ENCODE measurements around the gene MRPL23.

Gene MRPL23

DNA sequence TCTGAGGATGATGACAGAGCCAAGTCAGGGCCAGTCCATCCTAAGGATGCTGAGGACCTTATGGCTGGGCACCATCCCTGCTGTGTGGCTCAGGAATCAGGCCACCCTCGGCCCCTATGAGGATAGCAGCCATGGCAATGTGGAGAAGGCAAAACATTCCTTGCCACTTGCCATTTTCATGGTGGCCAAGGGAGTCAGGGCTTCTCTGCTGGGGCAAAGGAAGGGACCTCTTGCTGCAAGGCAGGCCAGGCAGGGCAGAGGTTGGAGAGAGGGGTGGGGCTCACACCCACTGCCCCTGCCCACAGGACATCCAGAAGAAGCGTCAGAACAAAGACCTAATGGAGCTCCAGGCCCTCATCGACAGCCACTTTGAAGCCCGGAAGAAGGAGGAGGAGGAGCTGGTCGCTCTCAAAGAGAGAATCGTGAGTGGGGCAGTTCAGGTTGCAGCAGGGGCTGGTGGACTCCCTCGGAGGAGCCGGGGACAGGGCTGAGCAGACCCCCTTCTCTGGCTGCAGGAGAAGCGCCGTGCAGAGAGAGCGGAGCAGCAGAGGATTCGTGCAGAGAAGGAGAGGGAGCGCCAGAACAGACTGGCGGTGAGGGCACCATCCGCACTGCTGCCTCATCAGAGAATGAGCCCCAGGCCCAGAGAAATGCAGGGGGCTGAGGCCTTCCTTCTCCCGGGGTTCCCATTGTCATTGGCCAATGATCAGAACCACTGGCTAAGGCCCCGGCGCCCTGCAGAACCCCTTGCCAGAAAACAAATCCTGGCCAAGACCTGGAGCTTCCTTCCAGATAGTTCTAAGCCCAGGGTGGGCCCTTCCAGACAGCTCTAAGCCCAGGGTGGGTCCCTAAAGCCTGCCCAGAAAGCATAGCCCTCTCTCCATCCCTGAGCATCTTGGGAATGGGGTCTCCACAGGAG, 13.5 kb upstream of the MRPL23 start:
- no peak for TF ChIP-seq EZH2phosphoT487 (IDR thresholded peaks at IDR 0.05; ENCODE audit: borderline replicate concordance, low read length)
- TF ChIP-seq CTCF (IDR thresholded peaks at IDR 0.05; ENCODE audit: low read depth, low read length, poor library complexity, severe bottlenecking) = no peak
- Histone ChIP-seq H3K36me3 (ENCODE audit: control insufficient read depth, low read length) (no peaks in the 10 kb centered on the region), H3K79me2 (ENCODE audit: control insufficient read depth, low read length) (no peaks in the 10 kb centered on the region), H3K4me2 (ENCODE audit: low read length) (no peak overlapping the region), H3K27me3 (ENCODE audit: control insufficient read depth, low read length) (no peaks in the 10 kb centered on the region), H3K4me3 (ENCODE audit: low read length) (no peak overlapping the region), H3K9me2 (replicated peaks; ENCODE audit: control insufficient read depth, low read length) (no peaks in the 10 kb centered on the region), H3F3A (ENCODE audit: control insufficient read depth, insufficient read depth) (no peaks in the 10 kb centered on the region), H3K9me3 (ENCODE audit: control insufficient read depth, insufficient read depth, low read length) (no peaks in the 10 kb centered on the region), H3K27ac (ENCODE audit: low read depth, low read length) (no peak overlapping the region), H3K4me1 (ENCODE audit: control insufficient read depth, low read length) (no peaks in the 10 kb centered on the region), H4K20me1 (ENCODE audit: control insufficient read depth, insufficient read depth, low read depth, low read length) (no peaks in the 10 kb centered on the region)

GRCh38 chr11:1934335-1935155, 12.6 kb upstream of the MRPL23 start:
- Histone ChIP-seq H3F3A (ENCODE audit: control insufficient read depth, insufficient read depth) (no peaks in the 10 kb centered on the region), H3K4me1 (ENCODE audit: control insufficient read depth, low read length) (no peaks in the 10 kb centered on the region), H3K9me3 (ENCODE audit: control insufficient read depth, insufficient read depth, low read length) (no peaks in the 10 kb centered on the region), H4K20me1 (ENCODE audit: control insufficient read depth, insufficient read depth, low read depth, low read length) (no peaks in the 10 kb centered on the region), H3K79me2 (ENCODE audit: control insufficient read depth, low read length) (no peaks in the 10 kb centered on the region), H3K4me2 (ENCODE audit: low read length) (no peak overlapping the region), H3K27ac (ENCODE audit: low read depth, low read length) (no peak overlapping the region), H3K9me2 (replicated peaks; ENCODE audit: control insufficient read depth, low read length) (no peaks in the 10 kb centered on the region), H3K36me3 (ENCODE audit: control insufficient read depth, low read length) (no peaks in the 10 kb centered on the region), H3K4me3 (ENCODE audit: low read length) (no peak overlapping the region), H3K27me3 (ENCODE audit: control insufficient read depth, low read length) (no peaks in the 10 kb centered on the region)
- no peak for TF ChIP-seq EZH2phosphoT487 (IDR thresholded peaks at IDR 0.05; ENCODE audit: borderline replicate concordance, low read length)
- TF ChIP-seq CTCF (IDR thresholded peaks at IDR 0.05; ENCODE audit: low read depth, low read length, poor library complexity, severe bottlenecking) = no peak

DNA sequence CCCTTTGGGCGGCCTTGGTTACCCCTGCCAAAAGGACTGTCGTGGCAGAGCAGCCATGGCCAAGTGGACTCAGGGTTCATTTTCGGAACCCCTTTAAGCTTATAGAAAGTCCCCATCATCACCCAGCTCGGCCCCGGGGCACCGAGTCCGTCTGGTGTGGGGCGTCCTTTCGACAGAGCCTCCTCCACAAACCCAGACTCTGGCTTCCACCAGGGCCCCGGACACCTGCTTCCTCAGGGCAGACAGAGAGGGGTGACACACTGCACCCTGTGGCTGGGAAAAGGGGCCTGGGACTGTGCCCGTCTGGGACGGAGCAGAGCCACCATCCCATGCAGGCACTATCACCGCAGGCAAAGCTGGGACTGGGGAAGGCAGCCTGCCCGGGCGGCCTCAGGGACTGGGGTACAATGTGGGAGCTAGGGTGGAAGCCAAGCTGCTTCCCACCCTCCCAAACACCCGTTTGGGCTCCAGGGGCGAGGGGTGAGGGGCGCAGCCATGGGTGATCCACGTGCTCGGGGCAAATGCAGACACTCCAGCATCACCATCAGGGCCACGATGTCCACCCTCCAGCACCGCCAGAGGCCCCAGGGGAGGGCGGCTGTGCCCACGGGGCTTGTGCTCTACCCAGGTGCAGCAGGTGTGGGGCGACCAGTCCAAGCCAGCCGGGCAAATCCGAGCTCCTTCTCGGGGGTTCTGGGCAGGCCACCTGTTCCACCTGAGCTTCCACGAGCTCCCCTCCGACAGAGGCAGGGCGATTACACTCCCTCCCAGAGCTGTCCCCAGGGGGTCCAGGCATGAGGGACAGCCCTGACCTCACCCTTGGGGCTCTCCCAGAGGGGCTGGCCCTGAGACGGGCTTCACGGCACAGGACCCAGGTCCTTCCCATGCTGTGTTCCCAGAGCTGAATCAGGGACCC, 11.7 kb upstream of the MRPL23 start:
- H3K4me2 ChIP-seq (ENCODE audit: low read length) = no peak overlapping the region
- no peaks in the 10 kb centered on the region for H3K4me1 ChIP-seq (ENCODE audit: control insufficient read depth, low read length)

More for the DNA sequence above, 11.7 kb upstream of the MRPL23 start:
- Histone ChIP-seq H3K4me3 (ENCODE audit: low read length) (no peak overlapping the region), H3F3A (ENCODE audit: control insufficient read depth, insufficient read depth) (no peaks in the 10 kb centered on the region), H3K9me2 (replicated peaks; ENCODE audit: control insufficient read depth, low read length) (no peaks in the 10 kb centered on the region), H3K27me3 (ENCODE audit: control insufficient read depth, low read length) (no peaks in the 10 kb centered on the region), H3K36me3 (ENCODE audit: control insufficient read depth, low read length) (no peaks in the 10 kb centered on the region), H3K9me3 (ENCODE audit: control insufficient read depth, insufficient read depth, low read length) (no peaks in the 10 kb centered on the region), H3K27ac (ENCODE audit: low read depth, low read length) (no peak overlapping the region), H4K20me1 (ENCODE audit: control insufficient read depth, insufficient read depth, low read depth, low read length) (no peaks in the 10 kb centered on the region), H3K79me2 (ENCODE audit: control insufficient read depth, low read length) (no peaks in the 10 kb centered on the region)
- TF ChIP-seq EZH2phosphoT487 (IDR thresholded peaks at IDR 0.05; ENCODE audit: borderline replicate concordance, low read length) (no peak), CTCF (IDR thresholded peaks at IDR 0.05; ENCODE audit: low read depth, low read length, poor library complexity, severe bottlenecking) (no peak)

All from DOHH2 (cell line).